OCI-LY1 (cell line): ENCODE measurements around the gene VPS39.

Experiments used
- H2AFZ ChIP-seq: fragments of 200-600 bp; sonication (generic), shearing (Covaris generic); 2 replicates; pipeline ENCODE4 v1.6.0; 2014; ENCODE audit warnings: antibody characterized with exemption, mild to moderate bottlenecking, low read length
- H3F3A ChIP-seq: fragments of 200-600 bp; sonication (generic), shearing (Covaris generic); 2 replicates; pipeline ENCODE4 v1.6.0; 2014; ENCODE audit warnings: mild to moderate bottlenecking, antibody characterized with exemption, low read length, moderate library complexity; ENCODE audit not compliant: insufficient read depth
- H3K27ac ChIP-seq: fragments of 200-600 bp; sonication (generic); 2 replicates; pipeline ENCODE4 v1.5.1; 2014; ENCODE audit warnings: low read length, mixed run types, mild to moderate bottlenecking, low read depth; ENCODE audit not compliant: poor library complexity, severe bottlenecking
- H3K27me3 ChIP-seq: fragments of 200-600 bp; sonication (generic); 2 replicates; pipeline ENCODE4 v1.6.0; 2014; ENCODE audit warnings: antibody characterized with exemption, mild to moderate bottlenecking, low read length, moderate library complexity; ENCODE audit not compliant: insufficient read depth
- H3K36me3 ChIP-seq: fragments of 200-600 bp; sonication (generic); 2 replicates; pipeline ENCODE4 v1.6.1; 2014; ENCODE audit warnings: mild to moderate bottlenecking, antibody characterized with exemption, low read length, moderate library complexity, mixed read lengths; ENCODE audit not compliant: insufficient read depth
- H3K4me1 ChIP-seq: fragments of 200-600 bp; sonication (generic); 2 replicates; pipeline ENCODE4 v1.5.1; 2014; ENCODE audit warnings: mild to moderate bottlenecking, low read length, moderate library complexity; ENCODE audit not compliant: insufficient read depth, severe bottlenecking
- H3K4me2 ChIP-seq: fragments of 200-600 bp; sonication (generic), shearing (Covaris generic); 2 replicates; pipeline ENCODE4 v1.6.1; 2014; ENCODE audit warnings: low read length
- H3K4me3 ChIP-seq: fragments of 200-600 bp; sonication (generic); 2 replicates; pipeline ENCODE4 v1.5.1; 2014; ENCODE audit warnings: low read length, low read depth, mild to moderate bottlenecking, mixed read lengths; ENCODE audit not compliant: poor library complexity, severe bottlenecking
- H3K79me2 ChIP-seq: fragments of 200-600 bp; shearing (Covaris generic); 2 replicates; pipeline ENCODE4 v1.6.1; 2016; ENCODE audit warnings: mixed run types, low read length, mixed read lengths; ENCODE audit not compliant: insufficient read depth
- H3K9ac ChIP-seq: fragments of 200-600 bp; sonication (generic), shearing (Covaris generic); 2 replicates; pipeline ENCODE4 v1.6.1; 2014; ENCODE audit warnings: mild to moderate bottlenecking, low read length, mixed read lengths
- H3K9me2 ChIP-seq: fragments of 200-600 bp; sonication (generic), shearing (Covaris generic); 2 replicates; pipeline ENCODE4 v1.6.1; 2014; ENCODE audit warnings: low read depth, mild to moderate bottlenecking, low read length, mixed read lengths
- H3K9me3 ChIP-seq: fragments of 200-600 bp; shearing (Covaris generic); 2 replicates; pipeline ENCODE4 v1.6.1; 2014; ENCODE audit warnings: low read length, mixed read lengths
- H4K20me1 ChIP-seq: fragments of 200-600 bp; sonication (generic), shearing (Covaris generic); 2 replicates; pipeline ENCODE4 v1.6.0; 2016; ENCODE audit warnings: mild to moderate bottlenecking, low read length; ENCODE audit not compliant: insufficient read depth
- EZH2 ChIP-seq: fragments of 200-600 bp; sonication (generic), shearing (Covaris generic); IDR thresholded peaks from 2 replicates; pipeline ENCODE4 v1.8.0; 2017; ENCODE audit warnings: borderline replicate concordance, mixed run types, mild to moderate bottlenecking, antibody characterized with exemption, low read length, moderate library complexity, mixed read lengths
- TF ChIP-seq, protein P1 (sequence below): fragments of 200-600 bp; sonication (generic), shearing (Covaris generic); IDR thresholded peaks from 2 replicates; pipeline ENCODE4 v1.5.1; 2017; ENCODE audit warnings: mild to moderate bottlenecking, antibody characterized with exemption, low read length, moderate library complexity, mixed read lengths

Gene VPS39

DNA sequence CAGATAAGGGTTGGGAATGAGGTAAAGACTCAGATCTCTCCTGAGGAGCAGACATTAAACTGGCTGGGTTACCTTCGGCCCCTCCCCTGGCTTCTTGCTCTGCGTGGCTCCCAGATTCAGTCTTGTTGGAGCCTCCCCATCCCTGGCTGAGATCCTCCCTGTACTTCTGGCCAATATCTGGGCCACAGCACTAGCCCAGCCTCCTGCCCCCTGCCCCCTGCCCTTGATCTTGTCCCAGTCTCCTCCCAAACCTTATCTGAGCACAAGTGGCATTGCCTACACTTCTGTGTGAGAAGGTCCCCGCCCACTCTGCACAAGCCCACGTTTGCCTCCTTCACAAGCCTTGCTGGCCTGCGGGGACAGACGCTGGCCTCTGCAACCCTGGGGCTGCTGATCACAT lies 68.5 kb downstream of the VPS39 start:
- H2AFZ ChIP-seq, result no peak overlapping the region
- TF ChIP-seq EZH2, result no peak
- TF ChIP-seq, protein P1, sequence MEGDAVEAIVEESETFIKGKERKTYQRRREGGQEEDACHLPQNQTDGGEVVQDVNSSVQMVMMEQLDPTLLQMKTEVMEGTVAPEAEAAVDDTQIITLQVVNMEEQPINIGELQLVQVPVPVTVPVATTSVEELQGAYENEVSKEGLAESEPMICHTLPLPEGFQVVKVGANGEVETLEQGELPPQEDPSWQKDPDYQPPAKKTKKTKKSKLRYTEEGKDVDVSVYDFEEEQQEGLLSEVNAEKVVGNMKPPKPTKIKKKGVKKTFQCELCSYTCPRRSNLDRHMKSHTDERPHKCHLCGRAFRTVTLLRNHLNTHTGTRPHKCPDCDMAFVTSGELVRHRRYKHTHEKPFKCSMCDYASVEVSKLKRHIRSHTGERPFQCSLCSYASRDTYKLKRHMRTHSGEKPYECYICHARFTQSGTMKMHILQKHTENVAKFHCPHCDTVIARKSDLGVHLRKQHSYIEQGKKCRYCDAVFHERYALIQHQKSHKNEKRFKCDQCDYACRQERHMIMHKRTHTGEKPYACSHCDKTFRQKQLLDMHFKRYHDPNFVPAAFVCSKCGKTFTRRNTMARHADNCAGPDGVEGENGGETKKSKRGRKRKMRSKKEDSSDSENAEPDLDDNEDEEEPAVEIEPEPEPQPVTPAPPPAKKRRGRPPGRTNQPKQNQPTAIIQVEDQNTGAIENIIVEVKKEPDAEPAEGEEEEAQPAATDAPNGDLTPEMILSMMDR, result no peak
- H3K4me1 ChIP-seq, result no peaks in the 10 kb centered on the region

DNA sequence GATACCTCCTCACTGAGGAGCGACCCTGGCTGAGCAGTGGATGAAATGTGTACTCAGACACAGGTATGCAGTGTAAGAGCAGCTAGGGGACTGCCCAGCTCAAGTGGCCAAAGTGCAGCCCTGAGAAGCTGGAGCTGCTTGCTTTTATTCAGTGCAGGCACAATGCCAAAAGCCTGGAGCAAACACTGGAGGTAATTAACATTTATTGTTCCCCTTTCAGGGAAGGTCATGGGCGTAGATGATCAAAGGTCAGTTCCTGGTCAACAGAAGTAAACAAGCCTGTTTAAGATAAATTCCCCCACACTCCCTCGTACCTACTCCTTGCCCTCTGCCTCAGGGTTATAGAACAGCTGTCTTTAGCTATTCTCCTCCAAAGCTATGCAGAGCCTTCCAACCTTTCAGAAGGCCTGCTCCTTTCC lies 69.1 kb downstream of the VPS39 start:
- no peak for TF ChIP-seq EZH2
- TF ChIP-seq, protein P1, result no peak
- Histone ChIP-seq H3K4me2 (no peak overlapping the region), H2AFZ (no peak overlapping the region)

More for the DNA sequence above, 68.5 kb downstream of the VPS39 start:
- H3F3A ChIP-seq, result no peaks in the 10 kb centered on the region
- no peaks in the 10 kb centered on the region for H3K9me3 ChIP-seq
- no peak overlapping the region for H3K4me2 ChIP-seq
- no peaks in the 10 kb centered on the region for H3K79me2 ChIP-seq
- peaks cover 4% of the 10 kb centered on the region; the same call in 1 of the 2 replicates for H3K27me3 ChIP-seq
- no peaks in the 10 kb centered on the region for H3K36me3 ChIP-seq
- H3K9me2 ChIP-seq, result no peaks in the 10 kb centered on the region
- H4K20me1 ChIP-seq, result no peaks in the 10 kb centered on the region
- H3K27ac ChIP-seq, result no peak overlapping the region
- no peak overlapping the region for H3K9ac ChIP-seq
- H3K4me3 ChIP-seq, result no peak overlapping the region

DNA sequence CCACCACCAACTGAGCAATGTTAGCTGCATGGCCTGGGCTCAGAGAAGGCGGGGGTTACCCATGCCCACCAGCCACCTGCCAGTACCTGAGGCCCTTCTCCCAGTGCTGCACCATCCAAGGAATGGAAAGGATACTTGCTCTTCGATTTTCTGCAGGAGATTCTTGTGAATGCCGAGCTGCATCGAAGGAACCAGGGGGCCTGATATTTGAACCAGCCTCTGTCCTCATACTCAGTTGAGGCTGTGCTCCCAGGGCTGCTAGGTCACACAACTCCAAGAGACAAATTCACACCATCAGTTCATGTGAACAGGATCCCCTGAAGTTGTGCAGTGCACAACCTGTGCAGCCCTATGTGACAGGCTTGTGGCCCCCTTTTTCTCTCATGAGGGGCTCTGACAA lies 69.7 kb downstream of the VPS39 start:
- no peak overlapping the region for H2AFZ ChIP-seq
- H3K9me3 ChIP-seq, result no peaks in the 10 kb centered on the region
- no peaks in the 10 kb centered on the region for H4K20me1 ChIP-seq
- H3K36me3 ChIP-seq, result no peaks in the 10 kb centered on the region
- H3F3A ChIP-seq, result no peaks in the 10 kb centered on the region
- H3K9me2 ChIP-seq, result no peaks in the 10 kb centered on the region
- H3K4me3 ChIP-seq, result no peak overlapping the region
- no peak overlapping the region for H3K4me2 ChIP-seq
- no peaks in the 10 kb centered on the region; the same call in 1 of the 2 replicates for H3K27me3 ChIP-seq
- H3K9ac ChIP-seq, result no peak overlapping the region
- H3K27ac ChIP-seq, result no peak overlapping the region
- no peaks in the 10 kb centered on the region for H3K4me1 ChIP-seq
- H3K79me2 ChIP-seq, result no peaks in the 10 kb centered on the region
- no peak for TF ChIP-seq EZH2
- TF ChIP-seq, protein P1, result no peak

More for the DNA sequence above, 69.1 kb downstream of the VPS39 start:
- no peaks in the 10 kb centered on the region for H3K36me3 ChIP-seq
- peaks cover 3% of the 10 kb centered on the region; the same call in 1 of the 2 replicates for H3K27me3 ChIP-seq
- no peaks in the 10 kb centered on the region for H3K9me2 ChIP-seq
- H3K27ac ChIP-seq, result no peak overlapping the region
- H3F3A ChIP-seq, result no peaks in the 10 kb centered on the region
- H3K4me1 ChIP-seq, result no peaks in the 10 kb centered on the region
- no peaks in the 10 kb centered on the region for H3K79me2 ChIP-seq
- H3K9ac ChIP-seq, result no peak overlapping the region
- no peaks in the 10 kb centered on the region for H3K9me3 ChIP-seq
- H4K20me1 ChIP-seq, result no peaks in the 10 kb centered on the region
- H3K4me3 ChIP-seq, result no peak overlapping the region
